Adrenal gland (tissue), 5 donors: ENCODE data around the gene SEMA4B.

ENCODE experiments used
- POLR2A ChIP-seq, 2 donors: fragments of 450-650 bp; IDR thresholded peaks; one replicate each; pipeline ENCODE4 v1.6.1; 2017; ENCODE audit warnings: antibody characterized with exemption in 2 of 2, mild to moderate bottlenecking in 2 of 2, moderate library complexity in 1 of 2
- TF ChIP-seq, protein P1 (sequence below), 6 experiments: fragments of 450-650 bp in 4 of 6; fragments of 200-600 bp in 2 of 6; sonication (generic) in 1 of 6; IDR thresholded peaks; 1 replicate in 5 of 6; 2 replicates in 1 of 6; pipeline versions ENCODE4 v1.5.1 to v1.8.0; 2016 to 2021; ENCODE audit warnings: antibody characterized with exemption in 6 of 6, mild to moderate bottlenecking in 2 of 6, moderate library complexity in 1 of 6
- donor health status: DM: no; HTN: no; CAD: no.

GRCh38 chr15:90161950-90162361, 39.2 kb upstream of the SEMA4B start:
- TF ChIP-seq, protein P1, sequence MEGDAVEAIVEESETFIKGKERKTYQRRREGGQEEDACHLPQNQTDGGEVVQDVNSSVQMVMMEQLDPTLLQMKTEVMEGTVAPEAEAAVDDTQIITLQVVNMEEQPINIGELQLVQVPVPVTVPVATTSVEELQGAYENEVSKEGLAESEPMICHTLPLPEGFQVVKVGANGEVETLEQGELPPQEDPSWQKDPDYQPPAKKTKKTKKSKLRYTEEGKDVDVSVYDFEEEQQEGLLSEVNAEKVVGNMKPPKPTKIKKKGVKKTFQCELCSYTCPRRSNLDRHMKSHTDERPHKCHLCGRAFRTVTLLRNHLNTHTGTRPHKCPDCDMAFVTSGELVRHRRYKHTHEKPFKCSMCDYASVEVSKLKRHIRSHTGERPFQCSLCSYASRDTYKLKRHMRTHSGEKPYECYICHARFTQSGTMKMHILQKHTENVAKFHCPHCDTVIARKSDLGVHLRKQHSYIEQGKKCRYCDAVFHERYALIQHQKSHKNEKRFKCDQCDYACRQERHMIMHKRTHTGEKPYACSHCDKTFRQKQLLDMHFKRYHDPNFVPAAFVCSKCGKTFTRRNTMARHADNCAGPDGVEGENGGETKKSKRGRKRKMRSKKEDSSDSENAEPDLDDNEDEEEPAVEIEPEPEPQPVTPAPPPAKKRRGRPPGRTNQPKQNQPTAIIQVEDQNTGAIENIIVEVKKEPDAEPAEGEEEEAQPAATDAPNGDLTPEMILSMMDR (IDR thresholded peaks at IDR 0.05): no peak
- no peak for TF ChIP-seq POLR2A (IDR thresholded peaks at IDR 0.05)
